GM12875 (cell line): ENCODE results near the gene WDR46.

Experiments
- H3K4me3 ChIP-seq: one replicate; pipeline ENCODE4 v1.5.1; 2011; ENCODE audit warnings: low read depth, low read length, control low read depth
- TF ChIP-seq, protein P1 (sequence below): IDR thresholded peaks from 2 replicates; pipeline ENCODE4 v1.5.1; 2011; ENCODE audit warnings: low read depth, mild to moderate bottlenecking, control low read depth, inconsistent platforms, low read length, moderate library complexity, borderline replicate concordance; ENCODE audit not compliant: insufficient read depth

The WDR46 gene

DNA sequence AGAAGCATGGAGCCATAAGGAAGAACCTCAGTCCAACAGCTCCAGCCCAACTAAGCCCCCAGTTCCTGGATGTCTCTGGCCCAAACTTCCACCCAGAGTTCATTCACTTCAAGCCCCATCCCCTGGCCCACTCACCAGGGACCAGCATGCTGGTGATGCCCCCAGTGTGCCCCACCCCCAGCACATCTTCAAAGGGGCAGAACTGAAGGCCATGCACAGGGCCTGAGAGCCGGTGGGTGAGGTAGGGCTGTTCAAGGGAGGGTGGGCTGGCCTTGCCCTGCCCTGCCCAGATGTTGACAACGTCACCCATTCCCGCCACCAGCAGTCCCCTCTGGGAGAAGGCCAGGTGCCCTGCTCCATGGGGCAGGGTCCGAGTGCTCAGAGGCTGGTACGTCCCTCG, 8.5 kb downstream of the WDR46 start:
- no peak overlapping the region for H3K4me3 ChIP-seq
- TF ChIP-seq, protein P1, sequence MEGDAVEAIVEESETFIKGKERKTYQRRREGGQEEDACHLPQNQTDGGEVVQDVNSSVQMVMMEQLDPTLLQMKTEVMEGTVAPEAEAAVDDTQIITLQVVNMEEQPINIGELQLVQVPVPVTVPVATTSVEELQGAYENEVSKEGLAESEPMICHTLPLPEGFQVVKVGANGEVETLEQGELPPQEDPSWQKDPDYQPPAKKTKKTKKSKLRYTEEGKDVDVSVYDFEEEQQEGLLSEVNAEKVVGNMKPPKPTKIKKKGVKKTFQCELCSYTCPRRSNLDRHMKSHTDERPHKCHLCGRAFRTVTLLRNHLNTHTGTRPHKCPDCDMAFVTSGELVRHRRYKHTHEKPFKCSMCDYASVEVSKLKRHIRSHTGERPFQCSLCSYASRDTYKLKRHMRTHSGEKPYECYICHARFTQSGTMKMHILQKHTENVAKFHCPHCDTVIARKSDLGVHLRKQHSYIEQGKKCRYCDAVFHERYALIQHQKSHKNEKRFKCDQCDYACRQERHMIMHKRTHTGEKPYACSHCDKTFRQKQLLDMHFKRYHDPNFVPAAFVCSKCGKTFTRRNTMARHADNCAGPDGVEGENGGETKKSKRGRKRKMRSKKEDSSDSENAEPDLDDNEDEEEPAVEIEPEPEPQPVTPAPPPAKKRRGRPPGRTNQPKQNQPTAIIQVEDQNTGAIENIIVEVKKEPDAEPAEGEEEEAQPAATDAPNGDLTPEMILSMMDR: no peak

DNA sequence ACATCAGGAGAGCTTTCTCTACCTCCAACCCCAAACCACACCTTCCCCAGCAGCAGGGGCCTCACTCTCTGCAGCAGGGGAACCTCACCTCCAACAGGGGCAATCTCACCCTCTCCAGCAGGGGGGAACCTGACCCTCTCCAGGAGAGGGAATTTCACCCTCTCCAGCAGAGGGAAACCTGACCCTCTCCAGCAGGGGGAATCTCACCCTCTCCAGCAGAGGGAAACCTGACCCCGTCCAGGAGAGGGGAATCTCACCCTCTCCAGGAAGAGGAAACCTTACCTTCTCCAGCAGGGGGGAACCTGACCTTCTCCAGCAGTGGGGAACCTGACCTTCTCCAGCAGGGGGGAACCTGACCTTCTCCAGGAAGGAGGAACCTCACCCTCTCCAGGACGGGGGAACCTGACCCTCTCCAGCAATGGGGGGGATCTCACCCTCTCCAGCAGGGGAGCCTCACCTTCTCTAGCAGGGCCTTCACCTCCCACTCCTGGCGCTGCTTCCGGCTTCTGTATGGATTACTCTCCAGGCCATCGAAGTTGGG, 9.0 kb downstream of the WDR46 start:
- H3K4me3 ChIP-seq: no peak overlapping the region
- TF ChIP-seq, protein P1: peak; percentile 48; the same call in 1 of the 2 replicates

DNA sequence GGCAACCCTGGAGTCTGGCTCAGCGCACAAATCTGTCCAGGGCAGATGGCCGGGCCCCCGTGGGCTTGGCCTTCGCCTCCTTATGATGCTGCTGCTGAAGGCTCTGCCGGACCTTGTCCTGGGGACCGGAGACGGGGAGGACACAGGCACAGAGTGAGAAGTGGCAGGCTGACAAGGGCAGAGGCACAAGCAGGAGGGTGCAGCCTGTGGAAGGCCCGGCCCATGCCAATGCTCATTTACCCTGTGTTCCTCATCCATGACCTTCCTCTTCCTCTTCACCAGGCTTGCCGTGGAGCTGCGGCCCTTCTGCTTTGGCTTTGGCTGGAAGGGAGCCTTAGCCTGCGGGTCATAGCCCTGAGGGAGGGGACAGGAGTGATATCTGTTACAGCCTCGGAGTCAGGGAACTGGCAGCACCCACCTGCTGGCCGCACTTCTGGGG, 9.8 kb downstream of the WDR46 start:
- TF ChIP-seq, protein P1: no peak
- no peak overlapping the region for H3K4me3 ChIP-seq

DNA sequence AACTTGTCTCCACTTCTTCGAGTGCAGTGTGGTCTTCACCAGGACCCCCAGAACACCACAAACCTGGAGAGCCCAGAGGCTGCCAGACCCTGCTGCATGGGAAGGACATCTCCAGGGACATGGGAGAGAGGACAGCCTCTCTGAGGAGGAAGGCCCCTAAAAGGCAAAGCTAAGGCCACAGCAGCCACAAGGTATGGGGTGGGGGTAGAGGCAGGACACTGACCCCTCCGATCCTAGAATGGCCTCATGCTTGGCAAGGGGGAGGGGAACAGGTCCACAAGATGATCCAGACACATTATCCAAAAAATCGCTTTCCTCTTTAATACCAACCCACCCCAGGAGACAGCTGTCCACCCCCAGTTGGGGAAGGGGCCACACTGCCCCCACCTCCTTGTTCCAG, 10.2 kb downstream of the WDR46 start:
- no peak overlapping the region for H3K4me3 ChIP-seq
- TF ChIP-seq, protein P1: no peak

DNA sequence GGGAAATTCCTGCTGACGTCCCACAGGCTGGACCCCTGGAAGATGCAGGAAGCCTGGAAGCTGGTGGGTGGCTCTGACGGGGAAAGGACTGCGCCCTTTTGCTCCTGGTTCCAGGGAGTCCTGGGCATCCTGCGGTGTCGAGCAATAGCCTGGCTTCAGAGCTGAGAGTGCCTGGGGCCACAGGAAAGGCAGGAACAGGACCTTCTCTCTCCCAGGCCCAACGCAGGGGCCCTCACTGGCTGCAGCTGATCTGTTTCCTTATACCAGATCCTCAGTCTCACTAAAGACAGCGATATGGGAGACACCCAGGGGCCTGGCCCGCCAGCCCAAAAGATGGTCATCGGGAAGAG, 10.7 kb downstream of the WDR46 start:
- TF ChIP-seq, protein P1: no peak
- no peak overlapping the region for H3K4me3 ChIP-seq

DNA sequence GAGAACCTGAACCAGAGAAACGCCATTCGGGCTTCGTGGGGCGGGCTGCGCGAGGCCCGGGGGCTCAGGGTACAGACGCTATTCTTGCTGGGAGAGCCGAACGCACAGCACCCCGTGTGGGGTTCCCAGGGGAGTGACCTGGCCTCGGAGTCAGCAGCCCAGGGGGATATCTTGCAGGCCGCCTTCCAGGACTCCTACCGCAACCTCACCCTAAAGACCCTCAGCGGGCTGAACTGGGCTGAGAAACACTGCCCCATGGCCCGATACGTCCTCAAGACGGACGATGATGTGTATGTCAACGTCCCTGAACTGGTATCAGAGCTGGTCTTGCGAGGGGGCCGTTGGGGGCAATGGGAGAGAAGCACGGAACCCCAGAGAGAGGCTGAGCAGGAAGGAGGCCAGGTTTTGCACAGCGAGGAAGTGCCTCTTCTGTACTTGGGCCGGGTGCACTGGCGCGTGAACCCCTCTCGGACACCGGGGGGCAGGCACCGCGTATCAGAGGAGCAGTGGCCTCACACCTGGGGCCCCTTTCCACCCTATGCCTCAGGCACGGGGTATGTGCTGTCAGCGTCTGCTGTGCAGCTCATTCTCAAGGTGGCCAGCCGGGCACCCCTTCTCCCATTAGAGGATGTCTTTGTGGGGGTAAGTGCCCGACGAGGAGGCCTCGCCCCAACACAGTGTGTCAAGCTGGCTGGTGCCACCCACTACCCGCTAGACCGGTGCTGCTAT, 11.2 kb downstream of the WDR46 start:
- H3K4me3 ChIP-seq: peak overlapping the region; percentile 57
- TF ChIP-seq, protein P1: no peak
